GM19025 (cell line): ENCODE results near the gene KIR2DL3.
"Not testable (repeated sequence)": the region's sequence is repeated elsewhere in the genome, so short reads cannot be mapped to it uniquely, and the experiment has no call there.

ENCODE experiments used
- ATAC-seq: cut with Tn5 transposase; IDR thresholded peaks from one replicate; pipeline ENCODE4 v1.9.1; 2021; ENCODE audit warnings: mild to moderate bottlenecking, low read depth, moderate library complexity; ENCODE audit not compliant: unreplicated experiment

KIR2DL3 gene

DNA sequence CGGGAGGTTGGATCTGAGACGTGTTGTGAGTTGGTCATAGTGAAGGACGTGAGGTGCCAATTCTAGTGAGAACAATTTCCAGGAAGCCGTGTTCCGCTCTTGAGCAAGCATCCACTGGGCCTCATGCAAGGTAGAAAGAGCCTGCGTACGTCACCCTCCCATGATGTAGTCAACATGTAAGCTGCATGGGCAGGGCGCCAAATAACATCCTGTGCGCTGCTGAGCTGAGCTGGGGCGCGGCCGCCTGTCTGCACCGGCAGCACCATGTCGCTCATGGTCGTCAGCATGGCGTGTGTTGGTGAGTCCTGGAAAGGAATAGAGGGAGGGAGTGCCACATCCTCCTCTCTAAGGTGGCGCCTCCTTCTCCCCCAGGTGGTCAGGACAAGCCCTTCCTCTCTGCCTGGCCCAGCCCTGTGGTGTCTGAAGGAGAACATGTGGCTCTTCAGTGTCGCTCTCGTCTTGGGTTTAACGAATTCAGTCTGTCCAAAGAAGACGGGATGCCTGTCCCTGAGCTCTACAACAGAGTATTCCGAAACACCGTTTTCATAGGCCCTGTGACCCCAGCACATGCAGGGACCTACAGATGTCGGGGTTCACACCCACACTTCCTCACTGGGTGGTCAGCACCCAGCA is 47.9 kb downstream of the KIR2DL3 start:
- ATAC-seq = not testable (repeated sequence)

DNA sequence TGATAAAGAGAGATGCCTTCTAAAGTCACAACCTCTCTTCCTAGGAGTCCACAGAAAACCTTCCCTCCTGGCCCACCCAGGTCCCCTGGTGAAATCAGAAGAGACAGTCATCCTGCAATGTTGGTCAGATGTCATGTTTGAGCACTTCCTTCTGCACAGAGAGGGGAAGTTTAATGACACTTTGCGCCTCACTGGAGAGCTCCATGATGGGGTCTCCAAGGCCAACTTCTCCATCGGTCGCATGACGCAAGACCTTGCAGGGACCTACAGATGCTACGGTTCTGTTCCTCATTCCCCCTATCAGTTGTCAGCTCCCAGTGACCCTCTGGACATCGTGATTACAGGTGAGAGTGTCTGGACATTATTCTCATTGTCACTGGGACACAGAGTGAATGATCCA is 49.8 kb downstream of the KIR2DL3 start:
- ATAC-seq = not testable (repeated sequence)

DNA sequence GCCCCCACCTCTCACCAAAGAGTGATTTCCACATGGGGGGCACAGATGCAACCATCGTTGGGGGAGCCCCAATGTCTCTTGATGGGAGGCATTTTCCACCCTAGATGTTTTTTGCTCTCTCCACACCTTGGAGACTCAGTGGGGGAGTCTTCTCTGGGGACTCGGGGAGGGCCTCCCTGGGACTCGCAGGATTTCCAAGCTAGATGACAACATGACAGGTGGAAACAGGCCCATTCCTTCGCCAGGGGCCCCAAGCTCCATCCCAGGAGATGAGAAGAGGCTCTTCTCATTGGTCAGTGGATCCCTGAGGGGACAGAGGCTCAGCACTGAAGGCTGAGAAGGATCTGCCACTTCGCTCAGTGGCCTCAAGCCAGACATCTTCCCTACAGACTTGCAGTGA is 52.4 kb downstream of the KIR2DL3 start:
- no peak for ATAC-seq

DNA sequence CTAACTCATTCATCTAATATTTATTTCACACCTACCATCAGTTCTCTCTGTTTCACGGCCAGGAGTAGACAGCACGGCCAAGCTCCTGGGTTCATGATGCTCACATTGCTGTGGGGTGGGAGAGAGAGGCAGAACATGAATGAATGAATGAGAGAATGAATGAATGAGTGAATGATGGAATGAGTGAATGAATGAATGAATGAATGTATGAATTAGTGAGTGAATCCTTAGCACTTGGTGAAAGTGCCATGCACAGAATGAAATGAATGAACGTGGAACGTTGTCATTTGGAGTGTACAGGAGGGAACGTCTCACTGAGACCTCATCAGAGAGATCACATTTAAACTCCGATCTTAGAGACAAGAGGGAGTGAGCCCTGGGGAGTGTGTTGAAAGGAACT is 53.2 kb downstream of the KIR2DL3 start:
- ATAC-seq = no peak

DNA sequence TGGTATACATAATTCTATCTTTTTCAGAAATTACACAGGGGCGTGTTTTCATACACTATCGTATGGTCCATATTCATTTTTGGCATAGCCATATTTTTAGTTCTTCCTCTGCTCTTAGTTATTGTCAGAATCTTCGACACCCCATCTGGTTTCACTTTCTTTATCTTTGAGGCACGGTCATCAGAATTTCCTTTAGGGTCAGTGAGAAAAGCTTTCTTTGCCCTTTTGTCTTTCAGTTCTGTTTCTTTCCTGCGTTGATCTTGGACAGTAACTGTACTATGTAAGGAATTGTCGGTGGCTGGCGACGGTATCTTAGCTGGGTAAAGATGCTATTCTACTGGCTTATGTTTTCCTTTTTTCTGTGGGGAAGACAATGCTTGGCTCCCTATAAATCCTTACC is 54.5 kb downstream of the KIR2DL3 start:
- ATAC-seq = no peak

DNA sequence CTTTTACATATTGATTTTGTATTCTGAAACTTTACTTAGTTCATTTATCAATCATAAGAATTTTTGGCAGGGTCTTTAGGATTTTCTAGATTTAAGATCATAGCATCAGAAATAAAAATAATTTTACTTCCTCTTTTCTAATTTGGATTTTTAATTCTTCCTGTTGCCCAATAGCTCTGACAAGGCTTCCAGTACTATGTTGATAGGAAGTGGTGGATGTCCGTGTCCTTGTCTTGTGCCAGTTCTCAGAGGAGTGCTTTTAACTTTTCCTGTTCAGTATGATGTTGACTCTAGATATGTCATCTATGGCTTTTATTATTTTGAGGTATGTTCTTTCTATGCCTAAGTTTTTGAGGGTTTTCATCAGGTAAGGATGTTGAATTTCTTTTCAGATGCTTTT is 57.4 kb downstream of the KIR2DL3 start:
- ATAC-seq = no peak
